ENCODE results near the gene RTEL1. TPM values are rescaled to one million over a fixed set of nuclear protein-coding genes. Genes with fewer than 3 reads are reported as not detected.

The RTEL1 gene
- total and polyA plus RNA-seq, 2 donors (not counting 1 experiment from before 2014, with no cell fraction given): 15.1 to 32.6 TPM

GRCh38 chr20:63617092-63617875 lies 40.8 kb upstream of the RTEL1 start:
- H4K20me1 ChIP-seq (ENCODE audit: control insufficient read depth, insufficient read depth, low read length, poor library complexity, severe bottlenecking): peaks cover 41% of the 10 kb centered on the region
- Mint-ChIP-seq H3K4me3 (no peak overlapping the region), H3K4me1 (peaks cover 11% of the 10 kb centered on the region), H3K27me3 (no peaks in the 10 kb centered on the region), H3K27ac (no peak overlapping the region), H3K9me3 (ENCODE audit: insufficient read depth) (no peaks in the 10 kb centered on the region)
- H3K4me2 ChIP-seq (replicated peaks; ENCODE audit: low read depth, low read length, poor library complexity, severe bottlenecking): no peak overlapping the region
- H3K4me3 ChIP-seq (ENCODE audit: control extremely low read depth in 1 of 5, extremely low read depth in 1 of 5, insufficient read depth in 1 of 5, low read depth in 2 of 5, low read length in 4 of 5): no peak overlapping the region
- no peak overlapping the region for H2AFZ ChIP-seq (ENCODE audit: insufficient read depth, low read depth, low read length, poor library complexity, severe bottlenecking)
- no peak overlapping the region for H3K27ac ChIP-seq (ENCODE audit: low read length in 2 of 2)
- H3K36me3 ChIP-seq (replicated peaks in 1 of 2; ENCODE audit: control extremely low read depth in 1 of 2, control insufficient read depth in 1 of 2, extremely low read depth in 1 of 2, insufficient read depth in 2 of 2, low read length in 1 of 2): peaks cover 0 to 42% of the 10 kb centered on the region in 2 experiments
- ChIA-PET POLR2A (interaction anchor here (0.5 kb wide), 2 partner anchors 17 to 27 kb away, joined by 3 to 6 read pairs; no protein-coding TSS in a partner anchor), CTCF (interaction anchor here (0.5 to 1.2 kb wide), 6 partner anchors 10 to 503 kb away, joined by 3 to 4 read pairs (median 3); partner anchors contain the start of gene GMEB2)
- ATAC-seq (ENCODE audit: low read depth) (no peak), DNase-seq (no peak)
- H3K27me3 ChIP-seq (replicated peaks in 1 of 4; ENCODE audit: control extremely low read depth in 1 of 4, control insufficient read depth in 3 of 4, insufficient read depth in 4 of 4, low read length in 3 of 4): no peaks in the 10 kb centered on the region
- peaks cover 0 to 6% of the 10 kb centered on the region in 2 donors for H3K4me1 ChIP-seq (ENCODE audit: control insufficient read depth in 2 of 2, insufficient read depth in 2 of 2, low read length in 2 of 2)
- H3K9ac ChIP-seq (ENCODE audit: low read length): no peak overlapping the region
- intact Hi-C loops (cut with micrococcal nuclease): no loop called here
- H3K79me2 ChIP-seq (ENCODE audit: control insufficient read depth, insufficient read depth, low read length): peaks cover 85% of the 10 kb centered on the region
- peaks cover 0 to 3% (median 0%) of the 10 kb centered on the region in 3 donors for H3K9me3 ChIP-seq (ENCODE audit: control extremely low read depth in 1 of 3, control insufficient read depth in 2 of 3, insufficient read depth in 1 of 3, low read length in 2 of 3)
- no peak for TF ChIP-seq CTCF (IDR thresholded peaks at IDR 0.05)
- no peak for TF ChIP-seq EZH2 (IDR thresholded peaks at IDR 0.05; ENCODE audit: borderline replicate concordance, insufficient read depth, low read depth, low read length, poor library complexity, severe bottlenecking)
- WGBS (ENCODE audit: insufficient coverage): 96% methylated on average over 41 of the region's 41 CpGs

- 94% methylated on average over 8 of the region's 8 CpGs for WGBS (ENCODE audit: insufficient coverage)
- H3K9me3 Mint-ChIP-seq (ENCODE audit: insufficient read depth): no peaks in the 10 kb centered on the region
- no peak overlapping the region for H3K27ac Mint-ChIP-seq
- Histone ChIP-seq H3K27me3 (replicated peaks in 1 of 4; ENCODE audit: control extremely low read depth in 1 of 4, control insufficient read depth in 3 of 4, insufficient read depth in 4 of 4, low read length in 3 of 4) (no peaks in the 10 kb centered on the region), H3K4me3 (ENCODE audit: control extremely low read depth in 1 of 5, extremely low read depth in 1 of 5, insufficient read depth in 1 of 5, low read depth in 2 of 5, low read length in 4 of 5) (no peak overlapping the region), H4K20me1 (ENCODE audit: control insufficient read depth, insufficient read depth, low read length, poor library complexity, severe bottlenecking) (peaks cover 37% of the 10 kb centered on the region), H2AFZ (ENCODE audit: insufficient read depth, low read depth, low read length, poor library complexity, severe bottlenecking) (no peak overlapping the region), H3K4me2 (replicated peaks; ENCODE audit: low read depth, low read length, poor library complexity, severe bottlenecking) (no peak overlapping the region), H3K4me1 (ENCODE audit: control insufficient read depth in 2 of 2, insufficient read depth in 2 of 2, low read length in 2 of 2) (peaks cover 0 to 6% of the 10 kb centered on the region in 2 donors), H3K9me3 (ENCODE audit: control extremely low read depth in 1 of 3, control insufficient read depth in 2 of 3, insufficient read depth in 1 of 3, low read length in 2 of 3) (peaks cover 0 to 3% (median 0%) of the 10 kb centered on the region in 3 donors), H3K27ac (ENCODE audit: low read length in 2 of 2) (no peak overlapping the region), H3K9ac (ENCODE audit: low read length) (no peak overlapping the region), H3K79me2 (ENCODE audit: control insufficient read depth, insufficient read depth, low read length) (peaks cover 85% of the 10 kb centered on the region), H3K36me3 (replicated peaks in 1 of 2; ENCODE audit: control extremely low read depth in 1 of 2, control insufficient read depth in 1 of 2, extremely low read depth in 1 of 2, insufficient read depth in 2 of 2, low read length in 1 of 2) (peaks cover 0 to 37% of the 10 kb centered on the region in 2 experiments)
- no peak for TF ChIP-seq CTCF (IDR thresholded peaks at IDR 0.05)
- TF ChIP-seq EZH2 (IDR thresholded peaks at IDR 0.05; ENCODE audit: borderline replicate concordance, insufficient read depth, low read depth, low read length, poor library complexity, severe bottlenecking): no peak
- ATAC-seq (ENCODE audit: low read depth): no peak
- POLR2A ChIA-PET: interaction anchor here (0.5 kb wide), 1 partner anchor 16 kb away, joined by 6 read pairs; no protein-coding TSS in a partner anchor
- DNase-seq: no peak
- H3K4me3 Mint-ChIP-seq: no peak overlapping the region
- intact Hi-C loops (cut with micrococcal nuclease): no loop called here
- peaks cover 11% of the 10 kb centered on the region for H3K4me1 Mint-ChIP-seq
- CTCF ChIA-PET: interaction anchor here (0.5 to 0.6 kb wide), 3 partner anchors 94 to 502 kb away, joined by 3 read pairs; no protein-coding TSS in a partner anchor
- no peaks in the 10 kb centered on the region for H3K27me3 Mint-ChIP-seq
Observed at GRCh38 chr20:63617876-63618265, 40.2 kb upstream of the RTEL1 start.
